Measurements from ENCODE around the gene ADISSP.

Gene ADISSP

DNA sequence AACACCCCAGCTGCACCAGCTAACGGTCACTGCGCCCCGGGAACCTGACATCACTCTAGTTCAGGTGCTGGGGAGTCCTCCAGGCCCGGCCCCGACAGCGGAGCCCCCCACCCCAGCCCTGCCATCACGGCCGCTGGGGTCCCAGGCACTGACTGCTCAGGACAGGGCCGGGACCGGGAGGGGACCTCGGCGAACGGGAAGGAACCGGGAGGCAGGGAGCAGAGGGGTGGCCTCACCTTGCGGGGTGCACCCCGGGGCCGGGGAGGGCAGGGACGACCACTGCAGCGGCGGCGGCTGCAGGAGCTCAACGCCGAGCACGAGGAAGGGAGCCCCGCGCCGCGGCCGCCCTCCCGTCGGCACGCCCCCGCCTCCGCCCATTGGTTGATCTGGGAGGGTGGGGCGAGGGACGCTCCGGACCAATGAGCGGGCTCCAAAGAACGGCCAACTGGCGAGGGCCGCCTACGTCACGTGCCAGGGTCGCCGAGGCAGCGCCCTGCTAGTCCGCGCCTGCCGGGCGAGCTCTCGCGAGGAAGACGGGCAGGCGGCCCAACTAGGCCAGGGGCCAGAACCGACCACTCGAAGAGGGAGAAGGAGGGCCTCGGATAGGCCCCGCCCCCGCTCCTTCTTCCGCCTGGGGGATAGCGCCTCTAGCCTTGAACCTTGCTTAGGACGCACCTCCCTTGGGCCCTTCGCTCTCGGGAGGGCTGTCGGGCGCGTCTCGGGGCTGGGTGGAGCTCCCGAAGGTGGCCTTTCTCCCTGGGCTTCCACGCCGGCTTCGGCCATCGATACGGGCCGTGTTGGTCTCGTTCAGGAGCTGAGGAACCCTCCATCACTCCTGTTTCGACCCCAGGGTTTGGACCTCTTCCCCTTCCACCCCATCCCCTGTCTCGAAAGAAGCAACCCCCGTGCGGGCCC lies at the start of gene ADISSP:
ADISSP (minus strand) TSS at position 327 of the 915 bp plus-strand sequence. CDS start 7,653 bp downstream, outside the sequence.
- peak; percentile 94 for DNase-seq (ENCODE audit: low read depth)

DNA sequence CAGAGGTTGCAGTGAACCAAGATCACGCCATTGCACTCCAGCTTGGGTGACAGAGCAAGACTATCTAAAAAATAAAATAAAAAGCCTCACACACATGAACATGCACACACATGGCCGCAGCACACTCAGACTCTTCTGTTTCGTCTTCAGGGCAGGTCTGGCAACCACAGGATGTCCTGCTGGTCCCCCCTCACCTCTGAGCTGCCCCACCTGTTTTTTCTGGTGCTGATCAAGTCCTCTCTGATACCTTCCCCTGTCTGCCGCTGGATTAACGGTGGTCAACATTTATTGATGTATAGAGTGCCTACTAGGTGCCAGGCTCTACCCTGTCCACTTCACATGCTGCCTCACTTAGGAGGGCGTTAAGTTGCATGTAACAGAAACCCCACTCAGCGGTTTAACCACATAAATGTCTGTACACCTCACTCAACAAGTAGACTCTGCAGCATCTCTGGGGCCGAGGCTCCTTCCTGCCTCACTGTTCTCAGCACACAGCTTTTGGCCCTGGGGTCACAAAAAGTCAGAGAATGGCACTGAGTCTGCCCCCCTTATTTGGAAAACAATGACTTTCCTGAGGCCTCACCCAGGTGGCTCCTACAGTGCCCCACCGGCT lies 48.3 kb upstream of the ADISSP start:
- no peak for DNase-seq (ENCODE audit: low read depth)

DNA sequence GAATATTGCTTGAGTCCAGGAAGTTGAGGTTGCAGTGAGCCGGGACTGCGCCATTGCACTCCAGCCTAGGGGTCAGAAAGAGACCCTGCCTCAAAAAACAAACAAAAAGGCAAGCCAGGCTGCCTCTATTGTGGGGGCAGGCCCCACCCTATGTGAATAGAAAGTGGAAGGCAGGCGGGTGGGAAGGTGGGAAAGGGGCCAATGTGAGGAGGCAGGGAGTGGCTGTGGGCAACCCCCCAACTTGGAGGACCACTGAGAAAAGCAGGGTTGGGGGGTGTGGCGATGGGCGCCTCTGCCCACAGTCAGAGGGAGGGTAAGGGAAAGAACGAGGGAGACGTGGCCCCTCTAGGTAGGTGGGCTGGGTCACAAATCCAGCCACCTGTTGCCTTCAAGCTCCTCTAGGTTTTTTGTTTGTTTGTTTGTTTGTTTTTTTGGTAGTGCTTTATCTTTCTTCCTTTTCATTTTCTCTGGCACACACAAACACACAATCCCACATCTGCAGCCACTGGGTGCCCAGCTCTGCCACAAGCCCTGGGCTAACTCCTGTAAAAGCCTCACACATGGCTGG lies 47.5 kb upstream of the ADISSP start:
- DNase-seq (ENCODE audit: low read depth), result no peak

DNA sequence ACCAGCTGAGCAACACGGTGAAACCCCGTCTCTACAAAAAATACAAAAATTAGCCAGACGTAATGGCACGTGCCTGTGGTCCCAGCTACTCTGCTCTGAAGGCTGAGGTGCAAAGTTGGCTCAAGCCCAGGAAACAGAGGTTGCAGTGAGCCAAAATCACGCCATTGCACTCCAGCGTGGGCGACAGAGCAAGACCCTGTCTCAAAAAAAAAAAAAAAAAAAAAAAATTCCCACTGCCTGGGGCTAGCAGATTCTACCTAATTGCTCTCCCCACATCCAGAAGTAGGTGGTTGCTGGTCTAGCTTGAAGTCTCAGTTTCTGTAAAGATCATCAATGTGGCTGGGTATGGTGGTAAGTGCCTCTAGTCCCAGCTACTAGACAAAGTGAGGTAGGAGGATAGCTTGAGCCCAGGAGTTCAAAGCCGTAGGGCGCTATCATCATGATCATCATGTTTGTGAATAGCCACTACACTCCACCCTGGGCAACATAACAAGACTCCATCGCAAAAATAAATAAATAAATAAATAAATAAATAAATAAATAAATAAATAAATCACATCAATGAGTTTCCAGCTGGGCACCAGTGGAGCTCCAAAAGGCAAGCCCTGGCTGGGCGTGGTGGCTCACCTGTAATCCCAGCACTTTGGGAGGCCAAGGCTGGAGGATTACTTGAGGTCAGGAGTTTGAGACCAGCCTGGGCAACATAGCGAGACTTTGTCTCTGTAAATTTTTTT lies 46.5 kb upstream of the ADISSP start:
- no peak for DNase-seq (ENCODE audit: low read depth)

DNA sequence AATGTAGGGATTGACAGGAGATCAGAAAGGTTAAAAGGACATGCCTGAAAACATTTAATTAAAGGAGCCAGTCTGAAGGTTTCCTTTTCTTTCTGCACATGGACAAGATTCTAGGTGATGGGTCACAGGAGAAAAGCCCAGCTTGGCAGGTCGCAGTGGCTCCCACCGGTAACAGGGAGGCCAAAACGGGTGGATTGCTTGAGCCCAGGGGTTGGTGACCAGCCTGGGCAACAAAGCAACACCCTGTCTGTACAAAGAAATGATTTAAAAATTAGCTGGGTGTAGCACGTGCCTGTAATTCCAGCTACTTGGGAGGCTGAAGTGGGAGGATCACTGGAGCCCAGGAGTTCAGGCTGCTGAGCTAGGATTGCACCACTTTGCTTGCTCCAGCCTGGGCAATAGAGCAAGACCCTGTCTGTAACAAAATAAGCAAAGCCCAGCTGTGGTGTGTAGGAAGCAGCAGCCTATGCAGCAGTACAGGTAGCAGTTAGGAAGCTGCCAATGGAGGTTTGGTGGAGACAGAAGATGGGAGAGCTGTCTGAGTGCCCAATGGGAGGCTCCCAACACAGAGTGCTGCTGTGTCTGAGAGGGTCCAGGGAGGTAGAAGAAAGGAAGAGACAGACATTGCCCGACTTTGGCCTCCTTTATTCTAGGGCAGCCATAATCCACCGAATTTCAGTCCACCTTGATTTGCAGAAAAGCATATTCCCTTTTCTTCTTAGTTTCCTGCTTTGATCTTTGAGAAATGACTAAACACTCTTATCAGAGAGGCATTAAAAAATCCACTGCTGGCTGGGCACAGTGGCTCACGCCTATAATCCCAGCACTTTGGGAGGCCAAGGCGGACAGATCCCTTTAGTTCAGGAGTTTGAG lies 45.7 kb upstream of the ADISSP start:
- no peak for DNase-seq (ENCODE audit: low read depth)

DNA sequence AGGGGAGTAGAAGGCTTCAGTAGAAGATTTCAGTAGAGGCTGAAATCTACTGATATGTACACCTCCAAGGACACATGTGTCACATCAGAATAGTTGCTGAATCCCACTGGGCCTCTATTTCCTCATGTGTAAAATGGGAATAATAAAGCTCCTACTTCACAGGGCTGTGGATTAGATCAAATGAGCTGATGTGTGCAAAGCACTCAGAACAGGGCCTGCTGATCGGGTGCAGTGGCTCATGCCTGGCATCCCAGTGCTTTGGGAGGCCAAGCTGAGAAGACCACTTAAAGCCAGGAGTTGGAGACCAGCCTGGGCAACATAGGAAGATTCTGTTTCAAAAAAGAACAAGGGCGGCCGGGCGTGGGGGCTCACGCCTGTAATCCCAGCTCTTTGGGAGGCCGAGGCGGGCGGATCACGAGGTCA lies 44.7 kb upstream of the ADISSP start:
- no peak for DNase-seq (ENCODE audit: low read depth)

DNA sequence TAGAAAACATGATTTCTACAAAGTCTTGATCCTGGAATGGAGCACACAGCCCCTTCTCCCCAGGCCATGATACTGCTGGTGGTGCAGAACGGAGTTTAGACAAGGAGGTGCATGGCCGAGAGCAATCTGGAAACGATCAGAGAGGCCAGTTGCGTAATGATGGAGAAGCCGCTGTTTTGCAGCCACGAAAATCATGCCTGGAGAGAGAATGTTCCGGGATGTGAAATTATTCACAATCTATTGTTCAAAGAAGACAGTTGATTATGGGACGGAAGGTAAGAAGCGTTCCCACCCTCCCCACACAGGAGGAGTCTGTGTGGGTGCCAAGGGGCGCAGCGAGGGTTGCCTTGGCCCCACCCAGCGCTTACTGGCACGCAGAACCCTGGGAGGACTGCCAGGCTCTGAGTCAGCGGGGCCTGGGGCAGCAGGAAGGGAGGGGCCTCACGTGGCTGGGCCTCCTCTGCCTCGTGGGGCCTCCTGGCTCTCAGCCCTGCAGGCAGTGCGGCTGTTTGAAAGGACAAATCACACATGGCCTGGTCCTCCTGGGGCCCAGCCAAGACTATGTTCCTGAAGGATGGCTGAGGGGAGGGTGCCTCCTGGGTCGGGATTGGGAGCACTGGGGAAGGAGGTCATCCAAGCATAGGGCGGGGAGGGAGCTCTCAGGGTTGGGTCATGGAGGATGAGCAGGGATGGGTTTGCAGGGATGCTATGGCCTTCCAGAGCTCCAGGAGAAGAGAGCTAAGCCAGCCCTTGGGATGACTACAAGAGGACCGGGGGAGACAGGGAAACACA lies 44.1 kb upstream of the ADISSP start:
- DNase-seq (ENCODE audit: low read depth), result peak; percentile 89

DNA sequence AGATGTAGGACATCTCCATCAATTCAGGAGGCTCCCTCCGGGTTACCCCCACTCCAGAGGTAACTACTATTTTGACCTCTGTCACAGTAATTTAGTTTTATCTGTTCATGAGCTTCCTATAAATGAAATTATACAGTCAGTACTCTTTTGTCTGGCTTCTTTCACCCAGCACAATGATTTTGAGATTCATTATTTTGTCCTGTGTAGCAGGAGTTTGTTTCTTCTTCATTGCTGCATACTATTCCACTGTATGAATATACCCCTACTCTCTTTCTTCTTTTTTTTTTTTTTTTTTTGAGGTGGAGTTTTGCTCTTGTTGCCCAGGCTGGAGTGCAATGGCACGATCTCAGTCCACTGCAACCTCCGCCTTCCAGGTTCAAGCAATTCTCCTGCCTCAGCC lies 41.0 kb upstream of the ADISSP start:
- no peak for DNase-seq (ENCODE audit: low read depth)

DNA sequence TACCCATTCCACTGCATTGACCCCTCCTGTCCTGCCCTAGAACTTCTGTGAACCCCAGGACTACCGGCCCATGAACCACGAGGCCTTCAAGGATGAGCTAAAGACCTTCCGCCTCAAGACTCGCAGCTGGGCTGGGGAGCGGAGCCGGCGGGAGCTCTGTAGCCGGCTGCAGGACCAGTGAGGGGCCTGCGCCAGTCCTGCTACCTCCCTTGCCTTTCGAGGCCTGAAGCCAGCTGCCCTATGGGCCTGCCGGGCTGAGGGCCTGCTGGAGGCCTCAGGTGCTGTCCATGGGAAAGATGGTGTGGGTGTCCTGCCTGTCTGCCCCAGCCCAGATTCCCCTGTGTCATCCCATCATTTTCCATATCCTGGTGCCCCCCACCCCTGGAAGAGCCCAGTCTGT lies 37.2 kb upstream of the ADISSP start:
- DNase-seq (ENCODE audit: low read depth), result no peak

DNA sequence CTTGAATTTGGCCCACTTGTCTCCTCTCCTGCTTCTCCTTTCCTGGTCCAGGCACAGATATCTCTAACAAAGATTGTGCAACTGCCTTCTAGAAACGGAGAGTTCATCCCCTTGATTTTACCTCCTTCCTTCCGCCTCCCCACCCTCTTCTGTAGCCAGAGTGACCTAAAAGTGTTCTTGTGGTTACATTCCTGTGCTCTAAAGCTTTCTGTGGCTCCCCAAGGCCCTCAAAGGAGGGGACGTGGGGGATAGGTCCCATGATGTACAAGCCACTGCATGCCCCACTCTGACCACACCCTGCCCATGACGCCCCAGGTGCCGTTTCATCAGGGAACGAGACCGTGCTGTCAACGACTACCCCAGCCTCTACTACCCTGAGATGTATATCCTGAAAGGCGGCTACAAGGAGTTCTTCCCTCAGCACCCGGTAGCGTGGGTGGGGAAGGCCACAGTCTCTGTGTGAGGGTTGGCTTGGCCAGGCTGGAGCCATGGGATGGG lies 36.8 kb upstream of the ADISSP start:
- no peak for DNase-seq (ENCODE audit: low read depth)

DNA sequence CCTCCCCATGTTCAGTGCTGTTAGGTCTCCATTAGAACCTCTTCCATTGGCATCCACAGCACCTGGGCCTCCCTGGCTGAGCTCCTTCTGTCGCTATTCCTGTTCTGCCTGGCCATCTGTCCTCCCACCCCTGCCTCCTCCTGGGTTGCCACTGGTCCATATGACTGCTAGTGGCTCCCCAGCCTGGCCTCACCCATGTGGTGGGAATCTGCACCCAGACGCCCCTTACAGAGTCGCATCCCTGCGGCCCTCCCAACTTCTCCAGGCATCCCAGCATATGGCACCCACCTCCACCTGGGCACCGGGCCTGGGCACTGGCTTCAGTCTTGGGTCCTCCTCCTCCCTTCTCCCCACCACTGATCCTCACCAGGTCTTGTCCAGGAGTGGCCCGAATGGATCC lies 36.3 kb upstream of the ADISSP start:
- no peak for DNase-seq (ENCODE audit: low read depth)

DNA sequence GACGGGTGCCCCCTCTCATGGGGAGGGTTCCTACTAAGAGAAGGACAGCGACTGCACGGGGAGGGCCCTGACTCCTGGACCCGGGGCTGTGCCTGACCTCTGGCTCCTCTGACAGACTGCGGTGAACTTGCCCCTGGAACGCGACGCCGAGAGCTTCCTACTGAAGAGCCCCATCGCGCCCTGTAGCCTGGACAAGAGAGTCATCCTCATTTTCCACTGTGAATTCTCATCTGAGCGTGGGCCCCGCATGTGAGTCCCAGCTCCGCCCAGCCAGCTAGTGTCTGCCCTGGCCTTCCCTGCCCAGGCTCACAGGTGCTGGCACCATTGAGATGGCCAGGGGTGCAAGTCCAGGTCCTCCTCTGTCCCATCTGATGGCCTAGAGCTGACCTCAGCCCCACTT lies 35.7 kb upstream of the ADISSP start:
- DNase-seq (ENCODE audit: low read depth), result no peak

DNA sequence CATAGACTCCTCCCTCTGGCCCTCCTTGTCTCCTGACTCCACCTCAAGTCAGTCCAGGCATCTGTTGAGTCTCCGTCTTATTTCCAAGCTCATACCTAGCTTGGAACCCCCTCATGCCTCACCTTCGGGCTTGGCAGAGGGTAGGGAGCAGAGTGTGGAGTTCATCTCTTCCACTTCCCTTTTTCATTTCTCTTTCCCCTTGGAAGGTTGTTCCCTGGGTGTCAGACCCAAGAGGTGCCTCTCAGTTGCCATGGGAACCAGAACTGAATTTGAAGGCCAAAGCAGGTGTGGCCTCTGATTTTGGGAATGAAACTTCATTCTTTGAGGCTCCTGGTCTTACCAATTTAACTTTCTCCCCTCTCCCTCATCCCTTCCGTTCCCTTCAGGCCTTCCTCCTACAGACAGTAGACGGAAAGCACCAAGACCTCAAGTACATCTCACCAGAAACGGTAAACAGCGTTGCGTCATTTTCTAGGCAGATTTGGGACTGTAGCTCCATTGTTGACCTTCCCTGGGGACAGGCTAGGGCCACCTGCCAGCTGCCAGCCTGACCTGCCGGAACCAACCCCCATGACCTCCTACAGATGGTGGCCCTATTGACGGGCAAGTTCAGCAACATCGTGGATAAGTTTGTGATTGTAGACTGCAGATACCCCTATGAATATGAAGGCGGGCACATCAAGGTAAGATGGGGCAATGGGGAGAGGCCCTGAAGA lies 35.1 kb upstream of the ADISSP start:
- no peak for DNase-seq (ENCODE audit: low read depth)

DNA sequence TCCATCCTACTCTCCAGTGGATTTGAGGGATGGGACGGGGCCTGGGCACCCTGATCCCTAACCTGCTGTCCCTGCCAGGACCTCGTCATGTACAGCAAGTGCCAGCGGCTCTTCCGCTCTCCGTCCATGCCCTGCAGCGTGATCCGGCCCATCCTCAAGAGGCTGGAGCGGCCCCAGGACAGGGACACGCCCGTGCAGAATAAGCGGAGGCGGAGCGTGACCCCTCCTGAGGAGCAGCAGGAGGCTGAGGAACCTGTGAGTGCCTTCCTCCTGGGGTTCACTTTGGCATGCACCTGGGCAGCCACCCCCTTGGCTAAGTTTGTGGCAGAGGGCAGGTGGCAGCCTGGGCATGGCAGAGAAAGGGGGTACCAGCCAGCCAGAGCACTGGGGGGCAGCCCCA lies 34.3 kb upstream of the ADISSP start:
- DNase-seq (ENCODE audit: low read depth), result no peak

DNA sequence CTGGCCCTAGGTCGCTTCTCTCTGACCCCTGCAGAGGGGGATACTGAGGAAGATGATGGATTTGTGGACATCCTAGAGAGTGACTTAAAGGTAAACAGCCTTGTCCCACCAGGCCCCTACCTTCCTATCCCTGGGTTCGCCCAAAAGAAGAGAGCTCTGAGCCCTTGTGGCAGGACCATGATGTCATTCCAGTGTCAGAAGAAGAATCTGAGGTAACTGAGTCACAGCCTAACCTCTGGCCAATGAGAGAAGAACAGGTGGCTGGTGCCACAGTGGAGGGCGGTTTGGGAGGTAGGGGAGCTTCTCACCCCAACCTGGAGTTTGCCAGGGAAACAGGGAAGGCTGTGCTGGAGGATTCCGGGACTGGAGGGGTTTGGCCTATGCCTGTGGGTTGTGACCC lies 33.7 kb upstream of the ADISSP start:
- no peak for DNase-seq (ENCODE audit: low read depth)

DNA sequence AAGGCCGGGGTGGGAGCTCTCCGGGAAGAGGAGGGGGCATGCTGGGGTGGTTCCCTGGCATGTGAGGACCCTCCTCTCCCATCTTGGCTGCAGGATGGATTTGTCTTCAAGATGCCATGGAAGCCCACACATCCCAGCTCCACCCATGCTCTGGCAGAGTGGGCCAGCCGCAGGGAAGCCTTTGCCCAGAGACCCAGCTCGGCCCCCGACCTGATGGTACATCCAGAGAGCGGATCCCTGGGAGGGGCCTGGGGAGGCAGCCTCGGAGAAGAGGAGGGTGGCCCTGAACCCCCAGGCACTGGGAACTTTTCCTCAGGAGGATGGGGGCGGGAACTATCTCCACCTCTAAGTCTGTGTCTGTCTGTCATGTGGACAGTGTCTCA lies 33.3 kb upstream of the ADISSP start:
- DNase-seq (ENCODE audit: low read depth), result no peak

DNA sequence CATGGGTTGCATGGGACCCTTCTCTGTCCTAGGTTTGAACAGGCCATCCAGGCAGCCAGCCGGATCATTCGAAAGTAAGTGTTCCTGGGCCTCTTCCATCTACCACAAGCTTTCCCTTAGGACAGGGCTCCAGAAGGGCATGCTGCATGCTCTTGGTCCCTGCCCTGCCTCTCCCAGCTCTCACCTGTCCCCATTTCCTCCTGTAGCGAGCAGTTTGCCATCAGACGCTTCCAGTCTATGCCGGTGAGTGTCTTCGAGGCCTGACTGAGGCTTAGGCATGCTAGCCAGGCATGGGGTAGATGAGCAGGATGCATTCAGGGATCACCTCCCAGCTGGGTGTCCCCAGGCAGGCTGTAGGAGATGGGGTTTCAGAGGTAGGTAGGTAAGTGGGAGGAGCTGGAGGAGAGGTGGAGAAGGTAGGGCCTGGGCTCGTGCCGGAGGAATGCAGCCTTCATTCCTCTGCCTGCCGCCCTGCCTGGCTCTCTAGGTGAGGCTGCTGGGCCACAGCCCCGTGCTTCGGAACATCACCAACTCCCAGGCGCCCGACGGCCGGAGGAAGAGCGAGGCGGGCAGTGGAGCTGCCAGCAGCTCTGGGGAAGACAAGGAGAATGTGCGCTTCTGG lies 32.8 kb upstream of the ADISSP start:
- no peak for DNase-seq (ENCODE audit: low read depth)

DNA sequence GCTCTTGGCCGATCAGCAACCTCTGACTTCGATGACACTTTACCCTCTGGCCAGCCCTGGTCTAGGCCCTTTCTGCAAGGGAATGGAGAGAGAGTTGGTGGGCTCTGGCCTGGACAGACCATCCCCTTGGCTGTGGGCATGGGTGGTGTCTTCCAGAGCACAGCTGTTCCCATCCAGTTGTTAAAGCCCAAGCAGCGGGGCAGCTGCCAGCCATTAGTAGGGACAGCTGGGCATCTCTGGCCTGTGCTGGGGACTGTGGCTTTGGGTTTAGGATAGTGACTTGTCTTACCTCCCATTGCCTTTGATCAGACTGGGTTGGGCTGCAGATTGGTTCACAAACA lies 31.3 kb upstream of the ADISSP start:
- no peak for DNase-seq (ENCODE audit: low read depth)

DNA sequence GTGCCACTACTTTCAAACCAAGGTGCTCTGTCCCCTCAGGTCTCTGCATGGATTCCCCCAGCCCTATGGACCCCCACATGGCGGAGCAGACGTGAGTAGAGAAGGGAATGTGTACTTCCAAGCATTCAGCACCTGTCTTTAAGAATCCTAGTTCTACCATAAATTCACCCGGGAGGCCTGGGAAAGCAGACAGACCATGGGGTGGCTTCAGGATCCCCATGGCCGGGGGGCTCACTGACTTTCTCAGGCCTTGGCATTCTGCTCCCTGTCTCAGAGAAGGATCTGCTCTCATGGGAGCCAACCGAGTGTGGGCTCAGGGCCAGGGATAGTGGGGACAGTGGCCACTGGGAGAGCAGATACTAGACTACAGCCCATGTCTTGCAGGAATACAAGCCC lies 30.8 kb upstream of the ADISSP start:
- no peak for DNase-seq (ENCODE audit: low read depth)

Data from stimulated activated CD8-positive, alpha-beta memory T cell treated with anti-CD3 and anti-CD28 coated beads, Interleukin-4, amount 100 ng/mL, for 24 hours (primary cell).